GM18909 (cell line): Measurements from ENCODE around the gene COL23A1.

Experiments used
- ATAC-seq: cut with Tn5 transposase; IDR thresholded peaks from one replicate; pipeline ENCODE4 v1.9.1; 2021; ENCODE audit warnings: mild to moderate bottlenecking; ENCODE audit not compliant: unreplicated experiment, poor library complexity

COL23A1 gene

GRCh38 chr5:178590141-178590923 is at the start of gene COL23A1:
Gene COL23A1, minus strand, starts transcription at chr5:178590393.
- ATAC-seq, result peak; percentile 43

DNA sequence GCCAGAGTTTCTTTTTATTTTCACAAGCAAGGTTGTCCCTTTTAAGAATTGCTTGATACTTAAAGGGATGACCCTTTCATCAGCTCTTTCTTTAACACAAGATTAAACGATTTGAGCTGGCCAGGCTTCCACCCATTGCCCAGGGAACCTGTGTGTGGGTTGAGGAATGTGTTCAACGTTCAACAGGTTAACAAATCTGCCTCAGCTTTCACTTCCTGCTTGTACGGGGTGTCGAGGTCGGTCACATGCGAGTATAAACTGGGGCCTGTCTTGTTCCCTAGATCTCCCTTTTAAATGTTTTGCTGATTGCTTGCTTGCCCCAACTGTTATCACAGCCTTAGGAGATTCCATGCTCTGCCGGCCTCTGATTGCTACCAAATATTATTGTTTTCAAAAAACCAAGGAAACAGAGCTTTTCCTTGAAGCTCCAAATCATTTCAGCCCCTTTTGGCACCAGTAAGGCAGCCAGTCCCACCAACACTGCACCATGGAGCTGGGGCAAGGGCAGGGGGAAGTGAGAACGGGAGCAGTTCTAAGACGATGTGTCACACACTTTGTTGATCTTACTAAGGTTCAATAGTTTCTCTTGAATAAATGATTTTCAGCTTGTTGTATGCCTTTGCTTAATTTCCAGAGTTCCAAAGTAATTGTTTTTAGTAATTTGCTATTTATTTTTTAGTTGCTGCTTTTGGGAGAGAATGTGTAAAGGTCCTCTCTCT is 47.3 kb upstream of the COL23A1 start:
- ATAC-seq, result no peak

DNA sequence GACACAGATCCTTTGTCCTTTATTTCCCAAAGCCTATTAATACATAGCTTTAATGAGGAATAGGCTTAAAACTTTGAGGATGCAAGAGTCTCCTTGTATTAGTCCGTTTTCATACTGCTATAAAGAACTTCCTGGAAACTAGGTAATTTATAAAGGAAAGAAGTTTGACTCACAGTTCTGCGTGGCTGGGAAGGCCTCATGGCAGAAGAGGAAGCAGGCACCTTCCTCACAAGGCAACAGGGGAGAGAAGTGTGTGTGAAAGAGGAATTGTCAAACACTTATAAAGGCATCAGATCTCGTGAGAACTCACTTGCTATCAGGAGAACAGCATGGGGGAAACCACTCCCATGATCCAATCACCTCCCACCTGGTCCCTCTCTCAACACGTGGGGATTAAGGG is 42.1 kb upstream of the COL23A1 start:
- ATAC-seq, result no peak

- no peak for ATAC-seq
These were observed 40.8 kb upstream of the COL23A1 start for GRCh38 chr5:178630951-178631350.

DNA sequence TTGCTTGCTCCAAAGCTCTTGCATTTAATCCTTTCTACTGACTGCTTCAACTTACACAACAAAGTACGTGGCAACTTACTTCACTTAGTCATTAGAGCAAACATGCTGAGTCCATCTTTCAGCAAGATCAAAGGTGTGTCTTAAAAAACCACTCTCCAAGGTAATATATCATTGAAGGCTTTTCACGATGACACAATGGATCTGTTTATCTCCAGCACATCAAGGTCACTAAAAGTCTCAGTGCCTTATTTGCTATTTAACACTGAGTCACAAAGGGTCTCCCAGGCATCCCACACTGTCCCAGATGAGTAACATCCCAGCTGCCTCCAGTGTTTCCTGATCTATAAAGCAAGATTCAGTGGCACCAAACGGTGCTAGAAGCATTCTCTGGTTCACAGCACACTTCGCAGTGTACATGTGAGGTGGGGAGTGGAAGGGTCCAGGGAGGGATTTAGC is 40.3 kb upstream of the COL23A1 start:
- ATAC-seq, result no peak

GRCh38 chr5:178627259-178627598 is 37.0 kb upstream of the COL23A1 start:
- no peak for ATAC-seq

GRCh38 chr5:178626484-178627258 is 36.5 kb upstream of the COL23A1 start, which contains the start of gene CLK4:
Gene CLK4, minus strand, starts transcription at chr5:178627050. Its CDS starts 3,634 bp downstream, at chr5:178623416.
- peak; percentile 81 for ATAC-seq

DNA sequence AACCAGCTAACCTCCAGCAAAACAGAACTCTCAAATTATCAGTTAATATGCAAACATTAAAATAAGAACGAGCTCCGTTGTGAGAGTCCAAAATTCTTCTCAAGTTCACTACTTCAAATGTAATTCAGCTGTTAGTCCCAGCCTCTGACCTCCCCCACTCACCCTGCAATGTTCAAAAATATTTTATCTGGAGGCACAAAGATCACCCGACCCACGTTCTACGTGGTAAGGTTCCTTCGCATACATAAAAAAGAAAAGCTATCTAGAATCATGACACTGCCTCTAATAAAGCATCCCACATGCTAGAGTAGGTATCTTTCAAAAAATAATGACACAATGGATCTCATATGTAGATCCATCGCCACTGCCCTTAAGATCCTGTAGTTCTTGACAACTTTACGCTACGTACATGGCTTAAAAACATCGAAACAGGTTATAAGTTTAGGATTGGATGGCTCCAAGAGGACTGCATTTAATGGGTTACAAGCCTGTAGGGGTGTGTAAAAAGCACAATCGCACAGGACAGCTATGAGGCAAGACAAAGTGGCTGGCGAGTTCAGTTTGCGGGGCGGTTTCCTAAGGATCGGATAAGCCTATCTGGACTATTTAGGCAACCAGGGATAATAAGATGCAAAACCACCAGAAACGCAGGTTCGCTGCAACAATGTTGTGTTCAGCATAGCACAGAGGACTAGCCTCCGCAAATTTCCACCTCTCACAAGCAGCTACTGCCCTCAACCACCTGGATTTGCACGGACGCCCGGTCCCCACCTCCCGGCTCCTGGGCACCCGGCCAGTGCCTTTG is 35.7 kb upstream of the COL23A1 start:
- peak; percentile 21 for ATAC-seq

DNA sequence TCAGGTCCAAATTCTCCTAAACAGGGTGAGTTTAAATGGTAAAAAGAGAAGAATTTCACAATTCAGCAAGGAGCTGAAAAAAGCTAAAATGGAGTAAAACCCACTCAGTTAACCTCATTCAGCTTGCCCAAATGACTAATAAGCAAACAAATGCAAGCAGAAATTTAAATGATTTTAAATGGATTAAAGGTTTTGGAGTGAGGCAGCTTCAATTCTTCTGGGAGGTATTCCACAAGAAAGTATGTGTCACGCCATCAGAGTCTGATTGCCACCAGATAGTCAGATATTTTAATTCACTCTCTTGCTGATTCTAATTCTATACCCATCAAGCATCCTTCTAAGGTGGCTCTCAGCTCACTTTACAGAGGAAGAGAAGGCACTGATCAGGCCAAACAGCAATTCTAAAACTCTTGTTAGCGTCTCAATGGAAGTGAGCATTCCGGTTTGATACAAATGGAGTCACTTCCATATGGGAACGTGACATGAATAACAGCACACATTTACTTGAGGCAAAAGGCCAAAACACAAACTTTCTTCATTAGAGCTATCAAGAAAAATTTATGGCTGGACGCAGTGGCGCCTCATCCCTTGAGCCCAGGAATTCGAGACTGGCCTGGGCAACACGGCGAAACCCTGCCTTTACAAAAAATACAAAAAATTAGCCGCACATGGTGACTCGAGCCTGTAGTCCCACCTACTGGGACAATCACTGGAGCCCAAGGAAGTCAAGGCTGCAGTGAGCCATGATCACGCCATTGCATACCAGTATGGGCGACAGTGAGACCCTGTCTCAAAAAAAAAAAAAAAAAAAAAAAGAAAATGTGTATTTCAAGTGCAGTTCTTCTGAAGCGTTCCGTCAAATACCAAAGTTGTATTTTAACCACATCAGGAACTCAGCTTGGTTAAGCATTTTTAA is 34.7 kb upstream of the COL23A1 start:
- ATAC-seq, result no peak

DNA sequence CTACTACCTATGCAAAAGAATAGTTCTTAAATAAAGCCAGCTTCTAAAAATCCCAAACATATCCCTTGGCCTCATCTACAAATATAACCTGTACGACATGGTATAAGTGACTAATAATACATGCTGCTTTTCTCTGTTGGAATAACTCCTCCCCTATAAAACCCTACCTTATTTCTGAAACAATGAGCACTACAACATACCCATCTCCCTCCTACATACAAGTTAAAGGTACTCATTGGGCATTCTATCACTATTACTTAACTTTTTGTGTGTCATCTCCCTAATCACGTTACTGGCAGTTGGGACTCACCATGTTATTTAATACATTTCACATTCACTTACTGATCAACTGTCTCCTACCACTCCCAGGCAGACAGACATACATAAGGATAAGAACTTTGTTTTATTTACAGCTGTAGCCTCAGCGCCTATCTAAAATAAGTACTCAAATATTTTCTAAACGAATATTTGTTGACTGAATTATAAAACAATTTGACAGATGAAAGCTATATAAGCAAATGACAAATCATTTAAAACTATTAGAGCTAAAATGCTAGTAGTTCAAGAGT is 32.6 kb upstream of the COL23A1 start:
- ATAC-seq, result no peak

GRCh38 chr5:178619390-178619789 is 29.2 kb upstream of the COL23A1 start:
- no peak for ATAC-seq

DNA sequence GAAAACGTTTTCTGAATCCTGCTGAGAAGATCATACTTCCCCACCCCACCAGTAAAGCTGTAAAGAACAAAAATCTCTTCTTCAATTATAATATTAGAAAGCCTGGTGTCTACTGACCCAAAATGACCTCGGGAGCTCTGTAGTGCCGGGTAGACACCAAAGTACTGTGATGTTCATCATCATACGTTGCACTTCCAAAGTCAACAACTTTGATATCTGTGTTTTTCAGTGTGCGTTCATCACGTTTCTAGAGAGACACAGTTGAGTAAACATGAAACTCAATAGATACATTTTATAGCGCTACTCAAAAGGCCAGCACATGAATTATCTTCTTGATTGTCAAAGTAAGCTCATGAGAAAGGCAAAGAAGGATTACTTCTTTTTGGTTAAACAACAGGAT is 22.1 kb upstream of the COL23A1 start:
- no peak for ATAC-seq

- no peak for ATAC-seq
These were observed 16.1 kb upstream of the COL23A1 start for GRCh38 chr5:178606269-178606668.

- ATAC-seq, result no peak
These were observed 15.6 kb upstream of the COL23A1 start for GRCh38 chr5:178605788-178606187.

DNA sequence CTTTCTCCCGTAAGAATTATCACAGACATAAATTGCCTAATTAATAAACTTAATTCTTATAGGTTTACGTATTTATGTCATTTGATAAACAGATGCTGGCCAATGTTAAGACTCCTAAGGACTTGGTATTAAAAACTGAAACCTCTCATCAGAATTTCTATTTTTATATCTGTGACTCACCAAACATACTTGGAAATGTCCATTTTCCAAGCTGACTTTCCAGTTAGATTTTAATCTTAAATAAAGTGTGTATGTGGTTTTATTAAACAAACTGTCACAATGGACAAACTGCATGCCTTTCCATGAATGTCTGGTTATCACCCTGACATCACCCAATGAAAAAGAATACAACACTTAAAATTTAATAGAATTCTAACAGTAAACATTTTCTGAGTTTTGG is 12.6 kb upstream of the COL23A1 start:
- no peak for ATAC-seq

DNA sequence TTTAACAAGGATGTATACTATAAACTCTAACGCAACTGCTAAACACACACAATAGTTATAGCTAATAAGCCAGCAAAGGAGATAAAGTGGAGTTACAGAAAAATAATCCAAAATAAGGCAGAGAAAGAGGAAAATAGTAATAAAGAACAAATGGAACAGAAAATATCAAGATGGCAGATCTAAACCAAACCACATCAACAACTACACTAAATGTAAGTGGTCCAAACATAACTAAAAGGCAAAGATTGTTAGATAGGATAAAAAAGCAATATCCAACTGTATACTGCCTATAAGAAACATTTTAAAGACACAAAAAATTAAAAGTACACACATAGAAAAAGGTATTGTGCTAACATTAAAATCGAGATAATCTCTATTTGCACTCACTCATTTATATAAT is 5.6 kb upstream of the COL23A1 start:
- no peak for ATAC-seq

GRCh38 chr5:178595150-178595549 is 5.0 kb upstream of the COL23A1 start:
- ATAC-seq, result no peak

DNA sequence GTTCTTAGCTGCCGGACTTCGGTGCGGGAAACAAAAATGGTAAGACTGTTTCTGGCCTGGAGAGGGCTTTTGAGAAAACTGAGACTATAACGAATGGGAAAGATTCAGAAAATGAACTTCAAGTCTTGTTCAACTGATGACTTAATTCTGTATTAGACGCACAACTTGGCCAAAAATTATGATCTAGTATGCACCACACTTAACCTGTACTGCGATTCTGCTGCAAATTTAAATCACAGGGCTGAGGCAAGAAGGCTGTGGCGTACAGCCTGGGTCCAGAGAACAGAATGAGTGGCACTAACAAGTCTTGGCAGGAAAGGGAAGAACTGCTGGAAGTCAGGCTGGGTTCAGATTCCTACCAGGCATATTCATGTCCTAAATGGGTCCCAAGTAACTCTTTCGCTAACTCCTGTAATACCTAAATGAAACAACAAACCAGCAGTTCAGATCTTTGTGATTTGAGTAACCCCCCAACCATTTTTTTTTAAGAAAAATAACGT is 781 bp upstream of the COL23A1 start:
- ATAC-seq, result no peak
